Measurements from ENCODE around the gene PACS1.

DNA sequence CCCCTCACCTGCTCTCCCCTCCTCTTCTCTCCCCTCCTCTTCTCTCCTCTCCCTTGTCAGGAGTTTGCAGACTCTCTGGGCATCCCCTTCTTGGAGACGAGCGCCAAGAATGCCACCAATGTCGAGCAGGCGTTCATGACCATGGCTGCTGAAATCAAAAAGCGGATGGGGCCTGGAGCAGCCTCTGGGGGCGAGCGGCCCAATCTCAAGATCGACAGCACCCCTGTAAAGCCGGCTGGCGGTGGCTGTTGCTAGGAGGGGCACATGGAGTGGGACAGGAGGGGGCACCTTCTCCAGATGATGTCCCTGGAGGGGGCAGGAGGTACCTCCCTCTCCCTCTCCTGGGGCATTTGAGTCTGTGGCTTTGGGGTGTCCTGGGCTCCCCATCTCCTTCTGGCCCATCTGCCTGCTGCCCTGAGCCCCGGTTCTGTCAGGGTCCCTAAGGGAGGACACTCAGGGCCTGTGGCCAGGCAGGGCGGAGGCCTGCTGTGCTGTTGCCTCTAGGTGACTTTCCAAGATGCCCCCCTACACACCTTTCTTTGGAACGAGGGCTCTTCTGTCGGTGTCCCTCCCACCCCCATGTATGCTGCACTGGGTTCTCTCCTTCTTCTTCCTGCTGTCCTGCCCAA is 206.0 kb downstream of the PACS1 start:
- TF ChIP-seq, protein P1, sequence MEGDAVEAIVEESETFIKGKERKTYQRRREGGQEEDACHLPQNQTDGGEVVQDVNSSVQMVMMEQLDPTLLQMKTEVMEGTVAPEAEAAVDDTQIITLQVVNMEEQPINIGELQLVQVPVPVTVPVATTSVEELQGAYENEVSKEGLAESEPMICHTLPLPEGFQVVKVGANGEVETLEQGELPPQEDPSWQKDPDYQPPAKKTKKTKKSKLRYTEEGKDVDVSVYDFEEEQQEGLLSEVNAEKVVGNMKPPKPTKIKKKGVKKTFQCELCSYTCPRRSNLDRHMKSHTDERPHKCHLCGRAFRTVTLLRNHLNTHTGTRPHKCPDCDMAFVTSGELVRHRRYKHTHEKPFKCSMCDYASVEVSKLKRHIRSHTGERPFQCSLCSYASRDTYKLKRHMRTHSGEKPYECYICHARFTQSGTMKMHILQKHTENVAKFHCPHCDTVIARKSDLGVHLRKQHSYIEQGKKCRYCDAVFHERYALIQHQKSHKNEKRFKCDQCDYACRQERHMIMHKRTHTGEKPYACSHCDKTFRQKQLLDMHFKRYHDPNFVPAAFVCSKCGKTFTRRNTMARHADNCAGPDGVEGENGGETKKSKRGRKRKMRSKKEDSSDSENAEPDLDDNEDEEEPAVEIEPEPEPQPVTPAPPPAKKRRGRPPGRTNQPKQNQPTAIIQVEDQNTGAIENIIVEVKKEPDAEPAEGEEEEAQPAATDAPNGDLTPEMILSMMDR (IDR thresholded peaks at IDR 0.05; ENCODE audit: low read depth, low read length, poor library complexity, severe bottlenecking) = no peak
- TF ChIP-seq EZH2phosphoT487 (IDR thresholded peaks at IDR 0.05; ENCODE audit: borderline replicate concordance, low read length) = no peak
